Cardiac atrium fibroblast (primary cell): Measurements from ENCODE around the gene MSS51. TPM values are rescaled to one million over a fixed set of nuclear protein-coding genes. Genes with fewer than 3 reads are reported as not detected.

Source experiments
- total RNA-seq: library from RNA; depleted of rRNA; stranded (reverse); fragments of >200 nt; gene quantifications from 2 replicates; pipeline ENCODE4 v1.2.3, GENCODE V29; 2015

MSS51 gene
- total RNA-seq = 0.65 and 1.3 TPM in 2 replicates

GRCh38 chr10:73433538-73433867 is at the start of gene MSS51:
TSS of gene MSS51 (minus strand) at chr10:73433561. CDS start at chr10:73428284, 5,277 bp downstream.

DNA sequence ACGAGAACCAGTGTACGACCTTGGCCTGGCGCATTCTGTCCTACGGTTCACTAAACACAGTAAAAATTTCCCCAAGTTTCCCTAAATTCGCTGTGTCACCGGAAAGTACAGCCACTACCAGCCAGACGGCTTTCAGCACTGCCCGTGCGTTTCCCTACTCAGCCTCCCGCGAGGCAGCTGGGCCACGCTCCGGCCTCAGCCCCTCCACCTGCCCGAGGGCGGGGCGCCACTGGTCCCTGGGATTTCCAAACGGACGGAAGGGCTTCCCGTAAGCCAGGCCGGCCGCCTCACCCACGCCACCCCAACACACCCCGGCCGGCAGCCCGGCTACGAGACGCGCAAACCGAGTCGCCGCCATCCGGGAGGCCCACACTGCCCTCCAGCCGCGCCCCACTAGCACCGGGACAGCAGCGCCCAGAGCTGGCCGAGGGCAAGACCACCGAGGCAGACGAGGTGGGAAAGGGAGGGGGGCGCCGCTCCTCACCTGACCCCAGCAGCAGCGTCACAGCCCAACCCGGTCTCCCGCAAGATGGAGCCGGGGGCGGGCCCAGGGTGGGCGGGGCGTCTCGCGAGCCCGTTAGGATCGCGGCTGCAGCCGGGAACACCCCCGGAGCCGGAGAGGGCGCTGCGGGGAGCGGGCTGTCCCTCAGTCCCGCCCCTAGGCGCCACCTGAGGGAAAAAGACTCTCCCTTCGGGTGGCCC is 19.7 kb downstream of the MSS51 start, which contains the start of gene ANXA7:
TSS of gene ANXA7 (minus strand) at position 531 of the 702 bp plus-strand sequence. CDS start 13,202 bp downstream, outside the sequence.

Other genes with a start within 250 kb of the MSS51 start
- 11.3 and 11.9 TPM in 2 replicates for gene DNAJC9, start 186.3 kb downstream of the MSS51 start, total RNA-seq
- gene MRPS16, start 180.9 kb downstream of the MSS51 start, total RNA-seq = 43.4 and 50.2 TPM in 2 replicates
- gene CFAP70, start 74.7 kb downstream of the MSS51 start, total RNA-seq = 0.16 and 0.18 TPM in 2 replicates
- gene ANXA7, start 19.5 kb downstream of the MSS51 start, total RNA-seq = 68.6 and 95.7 TPM in 2 replicates
- gene PPP3CB, start 62.5 kb upstream of the MSS51 start, total RNA-seq = 24.9 and 27.2 TPM in 2 replicates
- gene USP54, start 157.8 kb upstream of the MSS51 start, total RNA-seq = 5.4 and 5.5 TPM in 2 replicates
- not detected in 2 replicates for gene MYOZ1, start 207.9 kb upstream of the MSS51 start, total RNA-seq
- gene SYNPO2L, start 222.5 kb upstream of the MSS51 start, total RNA-seq = not detected in 2 replicates